ENCODE data around the gene LHFPL2.

Gene LHFPL2

DNA sequence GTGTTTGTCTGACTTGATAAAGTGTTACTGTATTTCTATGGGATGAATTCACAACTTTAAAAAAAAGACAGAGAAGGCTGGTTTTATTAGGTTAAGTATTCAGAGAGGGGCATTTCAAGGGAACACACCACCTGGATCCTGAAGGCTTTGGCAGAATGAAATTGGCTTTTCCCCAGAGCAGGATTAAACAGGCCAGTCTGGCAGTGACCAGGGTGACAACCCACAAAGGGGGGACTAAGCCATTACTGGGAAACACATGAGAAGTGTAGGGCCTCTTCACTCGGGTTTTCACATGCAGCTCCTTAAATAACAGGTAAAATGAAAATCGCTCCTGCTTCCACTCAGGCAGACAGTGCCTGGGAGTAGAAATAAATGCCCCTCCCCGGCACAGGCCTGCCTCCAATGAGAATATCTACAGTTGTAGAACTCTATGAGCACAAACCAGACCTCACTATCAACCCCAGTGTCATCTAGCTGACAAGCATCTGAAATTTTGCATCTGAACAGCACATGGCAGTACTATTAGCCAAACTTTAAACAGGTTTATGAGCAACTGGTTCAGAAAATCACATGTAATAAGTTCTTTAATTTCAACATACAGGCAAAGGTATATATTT is 85.8 kb downstream of the LHFPL2 start:
- DNase-seq: no peak

DNA sequence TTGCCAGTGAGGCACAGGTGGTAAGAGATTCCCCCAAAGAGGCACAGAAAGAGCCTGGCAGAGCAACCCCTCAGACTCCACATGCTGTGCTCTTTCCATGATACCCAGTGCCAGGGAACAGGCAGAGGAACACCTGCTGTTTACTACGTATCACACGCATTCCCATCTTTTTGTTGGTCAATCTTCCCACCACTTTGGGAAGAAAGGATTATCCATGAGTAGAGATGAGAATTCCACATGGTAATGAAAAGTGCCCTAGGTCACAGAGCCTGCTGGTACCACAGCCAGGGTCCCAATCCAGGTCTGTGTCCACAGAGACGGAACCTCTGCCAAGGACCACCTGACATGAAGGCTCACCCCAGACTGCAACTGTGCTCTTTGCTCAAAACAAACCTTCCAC is 86.6 kb downstream of the LHFPL2 start:
- no peak for DNase-seq

DNA sequence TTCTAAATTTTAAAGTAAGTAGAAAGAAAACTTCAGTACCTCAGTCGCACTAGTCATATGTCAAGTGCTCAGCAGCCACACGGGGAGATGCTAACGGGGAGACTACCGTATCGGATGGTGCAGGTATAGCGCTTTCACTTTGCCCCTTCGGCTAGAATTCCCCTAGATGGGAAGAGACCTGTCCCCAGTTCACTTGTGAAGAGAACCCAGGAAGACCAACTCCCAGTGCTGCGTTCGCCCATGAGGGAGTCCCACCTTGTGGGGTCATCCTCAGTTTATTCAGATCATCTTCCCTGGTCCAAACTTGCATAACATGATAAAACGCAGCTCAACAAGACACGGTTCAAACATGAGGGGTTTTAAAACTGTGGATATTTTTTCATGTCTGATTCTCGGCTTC is 87.3 kb downstream of the LHFPL2 start:
- DNase-seq: no peak

DNA sequence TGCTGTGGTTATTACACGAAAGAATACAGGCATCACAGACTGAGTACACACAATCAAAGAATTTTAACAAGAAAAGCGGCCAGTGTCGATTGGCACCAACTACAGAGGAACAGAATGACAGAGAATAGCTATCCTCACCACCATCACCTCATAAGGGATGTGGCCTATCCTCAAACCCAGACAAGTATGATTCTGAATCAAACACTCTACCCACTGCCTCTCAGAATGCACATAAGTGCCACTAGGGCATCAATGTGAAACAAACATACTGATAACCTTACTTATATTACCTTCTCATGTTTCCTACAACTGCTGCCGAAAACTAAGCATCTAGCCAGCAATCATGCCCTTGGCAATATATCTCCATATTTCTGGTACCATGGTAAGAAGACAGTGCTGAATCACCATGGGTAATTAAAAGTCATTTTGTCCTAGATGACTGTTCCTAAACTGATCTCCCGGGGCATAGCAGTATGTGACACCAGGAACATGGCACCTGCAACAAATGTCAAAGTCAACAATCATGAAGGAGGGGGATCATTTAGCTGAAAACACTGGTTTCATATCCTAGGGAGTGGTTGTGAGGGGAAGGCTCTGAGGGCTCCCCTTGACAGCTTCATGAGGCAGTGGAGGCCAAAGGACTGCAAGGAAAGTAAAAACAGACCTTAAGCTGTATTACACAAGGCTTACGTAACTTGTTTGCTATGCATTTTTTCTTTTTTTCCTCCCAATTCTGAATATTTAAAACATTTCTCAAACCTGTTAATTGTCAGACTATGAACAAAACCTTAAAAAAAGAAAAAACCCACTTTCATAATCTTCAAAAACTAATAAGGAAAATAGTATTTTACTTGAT is 88.3 kb downstream of the LHFPL2 start:
- no peak for DNase-seq

DNA sequence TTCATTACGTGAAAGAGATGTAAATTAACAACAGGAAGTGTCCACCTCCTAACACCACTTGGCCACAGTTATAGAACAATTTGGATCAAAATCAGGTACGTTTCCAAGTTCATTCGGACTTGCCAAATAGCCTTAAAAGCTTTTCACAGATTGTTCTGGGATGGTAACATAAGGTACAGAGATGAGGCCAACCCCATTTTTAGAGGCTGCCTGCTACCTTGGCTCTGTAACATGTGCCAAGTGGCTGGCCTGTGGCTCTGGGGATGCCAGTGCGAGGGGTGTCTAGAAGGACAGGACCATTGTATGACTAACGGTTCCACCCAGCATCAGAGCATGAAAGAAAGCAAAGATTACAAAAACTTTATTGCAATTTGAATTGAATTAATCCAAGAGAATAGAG is 91.0 kb downstream of the LHFPL2 start:
- no peak for DNase-seq

DNA sequence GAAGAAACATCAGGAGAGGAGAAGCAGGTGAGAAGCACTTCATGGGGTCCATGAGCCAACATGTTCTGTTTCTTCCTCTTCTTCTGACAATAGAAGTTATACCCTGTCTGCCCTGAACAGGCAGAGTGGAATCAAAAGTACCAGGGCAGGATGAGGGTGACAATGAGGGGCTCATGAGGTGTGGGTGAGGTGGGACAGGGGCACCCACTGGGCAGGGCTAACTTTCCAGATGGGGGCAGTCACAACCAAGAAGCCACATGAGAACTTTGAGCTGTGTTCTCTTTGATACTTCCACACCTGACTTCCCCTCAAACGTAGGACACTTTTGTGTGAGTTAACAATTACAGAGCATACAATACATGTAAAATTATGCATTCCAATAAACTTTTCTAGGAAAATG is 92.7 kb downstream of the LHFPL2 start:
- no peak for DNase-seq

DNA sequence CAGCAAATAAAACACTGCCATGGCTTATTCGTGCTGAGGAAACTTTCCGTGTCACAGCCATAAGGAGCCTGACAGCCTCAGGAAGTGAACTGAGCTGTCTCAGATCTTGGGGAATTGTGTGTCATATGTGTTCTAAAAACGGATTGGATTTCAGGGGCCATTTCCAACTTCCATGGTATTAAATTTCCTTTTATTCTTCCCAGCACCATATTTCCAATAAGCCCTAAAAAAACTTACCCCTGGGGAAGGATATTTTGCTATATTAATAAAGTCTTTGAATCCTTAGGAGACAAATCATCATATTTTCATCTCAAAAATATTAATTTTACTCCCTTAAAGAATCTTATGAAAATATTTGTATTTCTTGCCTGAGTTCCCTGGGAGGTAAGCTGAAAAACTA is 93.9 kb downstream of the LHFPL2 start:
- DNase-seq: no peak

DNA sequence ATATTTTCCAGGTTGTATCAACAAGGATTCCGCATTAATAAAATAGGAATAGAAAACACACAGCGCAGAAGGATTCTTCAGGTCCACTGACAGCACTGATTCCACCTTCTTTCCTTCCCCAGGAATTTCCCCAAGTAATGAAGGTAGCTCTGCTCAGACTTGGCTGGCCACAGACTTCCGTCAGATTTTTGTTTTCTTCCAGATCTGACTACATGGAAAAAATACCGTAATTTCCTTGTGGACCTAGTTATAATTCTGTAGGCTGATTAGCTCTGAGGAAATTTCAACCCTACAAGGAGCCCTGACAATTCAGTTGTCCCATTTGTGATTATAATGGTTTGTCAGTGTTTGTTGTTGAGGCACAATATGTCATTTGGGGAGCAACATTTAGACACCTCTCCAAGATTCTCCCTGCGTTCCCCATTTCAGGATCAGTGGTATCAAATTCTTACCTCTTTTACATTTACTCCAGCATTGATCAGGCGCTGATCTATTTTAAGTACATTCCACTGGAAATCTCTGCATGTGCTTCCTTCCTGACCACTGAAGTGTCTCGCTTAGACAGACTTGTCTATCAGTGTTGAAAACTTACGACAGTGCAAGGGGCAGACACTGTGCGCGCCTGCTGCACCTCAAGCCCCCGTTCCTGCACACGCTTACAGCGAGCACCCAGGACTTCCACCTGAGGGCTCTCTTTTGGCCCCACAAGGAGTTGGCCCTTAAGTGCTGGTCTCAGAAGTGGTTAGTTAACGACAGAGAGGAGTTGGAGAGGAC is 94.8 kb downstream of the LHFPL2 start:
- DNase-seq: no peak

DNA sequence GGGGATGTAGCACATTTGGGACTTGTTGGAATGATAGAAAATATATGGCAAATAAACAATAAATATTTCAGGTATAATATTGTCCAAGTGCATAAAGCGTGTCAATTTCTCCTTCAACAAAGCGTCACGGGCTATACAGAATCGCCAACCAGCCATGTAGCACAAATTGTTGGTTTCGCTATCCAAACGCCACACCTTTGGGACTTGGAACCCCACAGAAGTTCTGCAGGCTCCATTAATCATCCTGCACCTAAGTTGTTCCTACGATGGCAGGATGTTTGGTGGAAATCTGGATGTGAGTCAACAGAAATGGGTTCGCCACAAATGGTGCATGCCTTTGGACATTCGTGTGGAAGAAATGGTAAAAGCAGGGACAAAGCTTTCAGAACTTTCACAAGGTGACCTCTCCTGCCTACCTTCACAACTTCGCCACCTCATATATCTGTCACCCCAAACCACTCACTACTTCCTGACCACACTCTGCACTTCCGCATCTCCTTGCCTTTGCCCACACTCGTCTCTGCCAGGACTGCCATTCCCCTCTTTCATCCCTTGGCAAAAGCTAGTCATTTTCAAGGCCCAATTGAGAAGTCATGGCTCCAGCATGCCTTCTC is 95.7 kb downstream of the LHFPL2 start:
- no peak for DNase-seq

DNA sequence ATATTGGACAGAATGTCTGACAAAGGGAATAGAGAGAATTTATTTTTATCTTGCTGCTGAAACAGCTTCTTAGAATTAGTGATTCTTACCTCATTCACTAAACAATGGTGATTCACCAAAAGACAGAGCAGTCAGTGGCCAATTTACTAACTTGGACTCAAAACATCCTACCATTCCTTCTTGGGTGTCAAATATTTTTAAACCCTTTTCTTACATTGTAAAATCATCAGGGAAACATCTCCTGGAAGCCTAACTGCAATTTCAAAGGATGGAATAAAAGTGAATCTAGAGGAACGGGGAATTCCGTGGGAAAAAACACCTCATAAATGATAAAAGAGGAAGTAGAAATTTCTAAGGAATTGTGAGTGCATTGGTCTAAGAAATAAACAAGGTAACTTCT is 97.7 kb downstream of the LHFPL2 start:
- no peak for DNase-seq

DNA sequence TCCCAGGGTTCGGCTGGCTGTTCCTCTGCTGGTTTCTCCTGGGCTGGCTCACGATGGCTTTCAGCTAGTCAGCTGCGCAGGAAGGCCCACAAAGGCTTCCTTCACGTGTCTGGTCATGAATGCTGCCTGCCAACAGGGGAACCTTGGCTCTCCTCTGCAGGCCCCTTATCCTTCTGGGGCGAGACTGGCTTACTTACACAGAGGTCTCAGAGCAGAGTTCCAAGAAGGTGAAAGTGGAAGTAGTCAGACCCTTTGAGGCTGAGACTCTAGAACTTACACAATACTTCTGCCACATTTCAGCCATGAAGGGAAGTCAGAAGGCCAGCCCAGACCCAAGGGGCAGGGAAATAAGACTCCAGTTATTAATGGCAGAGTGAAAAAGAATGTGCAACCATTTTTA is 99.5 kb downstream of the LHFPL2 start:
- no peak for DNase-seq

DNA sequence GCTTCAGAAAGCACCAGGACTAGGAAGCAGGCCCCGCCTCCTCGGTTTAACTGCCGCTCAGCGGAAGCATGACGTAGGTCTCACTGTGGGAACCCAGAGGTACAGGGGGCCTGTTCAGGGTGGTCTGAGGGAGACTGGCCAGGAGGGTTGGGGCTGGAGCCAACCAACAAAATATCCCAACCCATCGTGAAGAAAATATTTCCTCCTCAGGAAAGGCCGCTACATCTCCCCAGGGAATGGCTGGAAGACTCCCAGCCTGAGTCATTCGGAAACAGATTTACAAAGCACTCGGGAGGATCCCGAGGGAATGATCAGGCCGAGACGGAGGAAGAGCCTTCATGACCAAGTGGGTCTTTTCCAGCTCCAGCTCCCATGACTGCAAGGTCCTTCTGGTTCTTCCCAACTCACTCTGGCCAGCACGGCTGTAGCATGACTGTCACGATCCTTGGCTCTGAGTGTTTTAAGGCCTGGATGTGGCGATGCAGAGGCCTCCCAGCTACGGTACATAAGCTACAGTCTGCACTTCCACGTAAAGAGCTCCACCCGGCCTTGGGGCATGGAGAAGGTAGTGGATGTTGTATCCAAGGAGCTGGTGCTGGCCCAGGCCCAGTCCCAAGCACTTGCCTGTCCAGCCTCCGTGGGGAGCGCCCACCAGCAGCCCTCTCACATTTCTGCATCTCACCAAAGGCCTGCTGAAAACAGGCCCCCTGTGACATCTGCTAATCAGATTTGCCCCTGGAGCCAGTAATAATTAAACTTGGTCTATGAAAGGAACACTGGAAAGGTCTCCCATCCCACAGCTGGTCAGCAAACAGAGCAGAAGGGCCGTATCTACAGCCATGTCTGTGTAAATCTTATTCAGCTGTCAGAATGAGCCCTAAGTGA is 100.6 kb downstream of the LHFPL2 start:
- no peak for DNase-seq

DNA sequence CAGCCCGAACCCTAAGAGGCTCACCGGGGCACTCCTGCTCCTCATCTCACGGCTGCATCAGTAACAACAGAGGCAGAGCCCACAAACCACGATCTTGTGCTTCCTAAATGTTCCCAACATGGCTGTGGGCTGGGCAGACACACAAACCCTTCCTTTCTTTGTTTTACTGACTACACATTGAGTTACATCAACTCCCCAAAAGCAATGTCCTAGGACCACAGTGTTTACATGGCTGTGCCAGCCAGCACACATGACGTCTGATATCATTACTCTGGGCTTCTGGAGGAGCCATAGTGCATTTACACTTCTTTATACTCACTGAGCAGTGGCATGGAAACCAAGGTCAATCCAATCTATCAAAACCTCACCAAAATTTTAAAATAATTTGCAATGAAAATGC is 101.4 kb downstream of the LHFPL2 start:
- DNase-seq: no peak

DNA sequence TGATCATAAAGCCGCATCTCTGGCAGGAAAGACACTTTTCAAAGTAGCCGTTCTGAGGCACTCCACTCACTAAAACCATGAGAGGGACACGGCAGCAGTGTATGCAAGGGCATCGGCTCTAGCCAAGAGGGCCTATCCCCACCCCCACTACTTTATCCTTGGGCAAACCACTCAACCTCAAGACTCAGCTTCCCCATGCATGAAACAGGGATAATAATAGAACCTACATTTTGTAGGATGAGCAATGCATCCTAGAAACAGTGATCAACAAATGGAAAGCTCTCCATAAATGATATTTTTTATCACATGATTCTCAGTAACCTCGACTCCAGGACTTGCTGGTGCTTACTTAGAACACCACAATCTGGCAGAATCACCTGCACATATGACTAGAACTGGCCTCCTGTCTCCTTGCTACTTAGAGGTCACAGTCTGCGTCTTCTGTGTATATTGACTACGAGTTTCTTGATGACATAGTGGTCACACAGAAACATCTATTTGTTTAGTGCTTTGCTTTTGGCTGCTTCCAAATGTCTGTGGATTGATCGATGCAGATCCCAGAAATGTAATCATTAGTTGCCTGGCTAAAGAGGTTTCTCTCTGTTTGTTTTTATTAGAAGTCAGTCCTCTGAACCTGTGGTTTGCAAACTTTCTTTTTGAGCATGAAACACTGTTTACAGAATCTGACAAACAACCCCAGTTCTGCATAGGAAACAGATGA is 102.1 kb downstream of the LHFPL2 start:
- DNase-seq: no peak

DNA sequence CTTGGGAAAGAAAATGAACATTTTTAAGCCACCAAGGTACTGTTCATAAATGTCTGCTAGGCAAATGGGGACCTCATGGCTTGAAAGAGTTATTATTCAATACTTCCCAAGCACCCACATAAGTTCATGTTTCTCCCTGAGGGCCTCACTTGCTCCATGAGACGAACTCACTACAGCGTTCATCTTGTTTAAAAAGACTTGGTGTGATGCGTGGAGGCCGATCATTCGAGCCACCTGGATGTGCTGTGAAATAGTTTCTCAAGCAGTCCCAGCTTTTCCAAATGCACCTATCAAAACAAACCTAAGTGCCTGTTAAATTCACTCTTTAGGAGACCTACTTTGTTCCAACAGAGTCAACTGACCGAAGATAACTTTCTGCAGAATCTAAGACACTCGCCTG is 103.2 kb downstream of the LHFPL2 start:
- DNase-seq: no peak

DNA sequence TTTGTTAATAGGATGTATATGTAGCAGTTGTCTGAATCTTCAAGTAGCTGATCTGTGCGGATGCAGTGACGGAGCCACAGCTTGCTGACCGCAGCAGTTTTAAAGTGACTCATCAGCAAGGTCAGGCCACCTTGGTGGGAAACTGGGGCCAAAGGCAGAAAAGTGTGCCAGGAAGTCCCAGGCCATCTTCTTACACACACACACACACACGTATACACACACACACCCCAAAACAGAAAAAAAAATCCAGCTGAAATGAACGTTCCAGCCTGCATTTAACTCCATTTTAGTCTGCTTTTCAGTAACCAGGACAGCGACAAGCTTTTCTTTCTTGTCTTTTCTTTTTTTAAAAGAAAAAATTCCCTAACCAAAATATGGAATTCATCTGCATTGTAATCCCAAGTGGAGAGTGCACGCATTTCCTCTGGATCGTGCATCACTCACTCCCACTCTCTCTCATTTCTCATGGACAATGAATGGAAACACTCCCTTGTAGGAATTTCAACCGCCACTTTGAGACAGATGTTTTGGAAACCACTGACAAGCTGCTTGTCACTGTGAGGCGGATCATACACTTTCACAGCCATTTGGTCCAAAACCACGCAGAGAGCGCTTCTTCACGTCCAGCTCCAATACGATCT is 103.9 kb downstream of the LHFPL2 start:
- DNase-seq: no peak

DNA sequence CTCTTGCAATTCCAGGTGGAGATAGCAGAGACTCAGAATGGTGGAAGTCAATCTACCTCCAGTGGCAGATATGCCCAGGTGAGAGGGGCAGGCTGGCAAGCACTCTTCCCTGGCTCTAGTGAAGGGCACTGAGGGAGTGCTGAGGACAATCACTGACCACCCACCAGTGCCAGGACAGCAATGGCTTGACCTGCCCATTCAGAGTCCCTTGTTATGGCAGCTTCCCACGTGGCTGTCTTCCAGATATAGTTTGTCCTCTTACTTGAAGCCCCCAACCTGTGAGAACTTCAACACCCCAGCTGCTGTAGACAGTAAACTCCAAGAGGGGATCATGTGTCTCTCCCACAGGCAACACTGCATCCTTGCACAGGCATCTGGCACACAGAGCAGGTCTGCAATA is 104.7 kb downstream of the LHFPL2 start:
- DNase-seq: no peak

DNA sequence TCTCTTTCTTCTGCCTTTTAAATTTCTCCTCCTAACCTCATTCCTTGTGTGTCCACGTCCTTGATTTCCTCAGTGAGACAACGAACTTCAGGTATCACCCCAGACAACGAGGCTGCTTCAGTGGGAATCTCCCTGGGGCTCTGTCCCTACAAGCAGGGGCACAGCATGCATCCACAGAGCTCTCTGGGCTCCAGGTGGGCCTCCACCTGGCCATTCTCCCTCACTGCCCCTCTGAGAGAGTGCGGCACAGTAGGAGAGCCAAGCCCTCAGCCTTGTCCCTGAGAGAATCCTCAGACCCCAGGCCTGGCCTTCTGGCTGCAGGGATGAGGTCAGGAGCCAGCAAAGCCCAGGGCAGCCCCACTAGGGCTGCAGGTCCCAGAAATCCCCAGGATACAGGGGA is 105.3 kb downstream of the LHFPL2 start:
- DNase-seq: no peak

DNA sequence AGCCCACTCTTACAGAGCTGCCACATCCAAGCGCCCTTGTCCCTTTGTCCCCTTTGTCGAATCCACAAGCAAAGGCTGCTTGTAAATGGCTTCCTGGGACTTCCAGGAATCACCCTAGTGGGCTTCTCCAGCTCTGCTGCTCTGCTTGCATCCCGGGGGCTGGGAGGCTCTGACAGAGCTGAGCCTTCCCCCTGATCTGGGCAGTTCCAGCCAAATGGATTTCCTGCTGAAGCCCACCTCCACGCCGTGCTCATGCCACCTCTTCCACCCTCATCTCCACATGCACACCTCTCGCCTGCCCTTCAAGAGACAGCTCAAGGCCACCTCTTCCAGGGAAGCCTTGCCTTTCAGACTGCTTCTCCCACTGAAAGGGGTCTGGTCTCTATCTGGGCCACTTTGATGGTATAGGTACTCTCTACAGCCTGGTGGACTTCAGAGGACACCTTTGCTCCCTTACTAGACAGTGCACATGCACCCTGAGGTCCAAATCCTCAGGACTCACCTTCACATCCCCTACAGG is 106.2 kb downstream of the LHFPL2 start:
- no peak for DNase-seq

DNA sequence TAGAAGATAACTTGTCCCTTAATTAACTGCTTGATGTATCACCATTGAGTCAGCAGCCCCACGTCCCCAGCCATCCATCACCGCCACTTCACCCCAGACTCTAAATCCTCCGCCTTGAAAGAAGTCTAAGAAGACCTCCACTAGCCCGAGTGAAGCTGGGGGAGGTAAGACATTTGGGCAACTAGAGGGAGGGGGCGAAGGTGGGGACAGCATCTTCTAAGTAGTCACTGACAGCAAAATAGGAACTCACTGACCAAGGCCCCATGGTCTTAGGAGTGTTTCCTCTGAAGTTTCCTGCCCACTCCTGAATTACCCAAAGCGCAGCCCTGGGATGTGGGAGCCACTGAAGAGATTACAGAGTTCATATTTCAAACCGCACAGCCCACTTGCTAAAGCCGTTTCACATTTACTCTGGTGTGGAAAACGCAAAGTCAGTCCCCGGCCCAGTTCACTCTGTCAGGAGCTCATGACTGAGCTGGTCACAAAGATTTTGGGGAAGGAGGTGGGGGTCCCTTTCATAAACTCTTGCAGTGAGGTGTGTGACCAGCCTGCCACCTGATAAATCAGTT is 107.4 kb downstream of the LHFPL2 start:
- no peak for DNase-seq
